IPS-20b (cell line): Measurements from ENCODE around the gene FAM219A.
"Not testable (repeated sequence)": the region's sequence is repeated elsewhere in the genome, so short reads cannot be mapped to it uniquely, and the experiment has no call there.

Source experiments
- H3K27ac ChIP-seq: one replicate; pipeline ENCODE4 v1.5.1; 2013; ENCODE audit warnings: low read length
- H3K27me3 ChIP-seq: 2 replicates; pipeline ENCODE4 v1.6.1; 2013; ENCODE audit warnings: mild to moderate bottlenecking, low read length, inconsistent platforms; ENCODE audit not compliant: insufficient read depth
- H3K36me3 ChIP-seq: 2 replicates; pipeline ENCODE4 v1.6.1; 2013; ENCODE audit warnings: low read depth, mild to moderate bottlenecking, inconsistent platforms, low read length, moderate library complexity; ENCODE audit not compliant: insufficient read depth
- H3K4me1 ChIP-seq: 2 replicates; pipeline ENCODE4 v1.6.1; 2013; ENCODE audit warnings: mild to moderate bottlenecking, control low read depth, inconsistent platforms, low read length, moderate library complexity; ENCODE audit not compliant: insufficient read depth
- H3K4me3 ChIP-seq: 2 replicates; pipeline ENCODE4 v1.5.1; 2013; ENCODE audit warnings: mild to moderate bottlenecking, low read length, inconsistent platforms
- H3K9ac ChIP-seq: 2 replicates; pipeline ENCODE4 v1.6.1; 2013; ENCODE audit warnings: low read depth, mild to moderate bottlenecking, inconsistent platforms, low read length, moderate library complexity
- H3K9me3 ChIP-seq: 2 replicates; pipeline ENCODE4 v1.6.1; 2013; ENCODE audit warnings: mild to moderate bottlenecking, low read depth, low read length, inconsistent platforms; ENCODE audit not compliant: insufficient read depth

FAM219A gene

GRCh38 chr9:34371886-34372466, 86.4 kb downstream of the FAM219A start:
- peaks cover 13% of the 10 kb centered on the region for H3K4me1 ChIP-seq
- H3K4me3 ChIP-seq, result no peak overlapping the region
- H3K27ac ChIP-seq, result no peak overlapping the region
- no peaks in the 10 kb centered on the region; the same call in 1 of the 2 replicates for H3K9me3 ChIP-seq
- peaks cover 16% of the 10 kb centered on the region for H3K27me3 ChIP-seq
- H3K36me3 ChIP-seq, result no peaks in the 10 kb centered on the region
- no peak overlapping the region for H3K9ac ChIP-seq

DNA sequence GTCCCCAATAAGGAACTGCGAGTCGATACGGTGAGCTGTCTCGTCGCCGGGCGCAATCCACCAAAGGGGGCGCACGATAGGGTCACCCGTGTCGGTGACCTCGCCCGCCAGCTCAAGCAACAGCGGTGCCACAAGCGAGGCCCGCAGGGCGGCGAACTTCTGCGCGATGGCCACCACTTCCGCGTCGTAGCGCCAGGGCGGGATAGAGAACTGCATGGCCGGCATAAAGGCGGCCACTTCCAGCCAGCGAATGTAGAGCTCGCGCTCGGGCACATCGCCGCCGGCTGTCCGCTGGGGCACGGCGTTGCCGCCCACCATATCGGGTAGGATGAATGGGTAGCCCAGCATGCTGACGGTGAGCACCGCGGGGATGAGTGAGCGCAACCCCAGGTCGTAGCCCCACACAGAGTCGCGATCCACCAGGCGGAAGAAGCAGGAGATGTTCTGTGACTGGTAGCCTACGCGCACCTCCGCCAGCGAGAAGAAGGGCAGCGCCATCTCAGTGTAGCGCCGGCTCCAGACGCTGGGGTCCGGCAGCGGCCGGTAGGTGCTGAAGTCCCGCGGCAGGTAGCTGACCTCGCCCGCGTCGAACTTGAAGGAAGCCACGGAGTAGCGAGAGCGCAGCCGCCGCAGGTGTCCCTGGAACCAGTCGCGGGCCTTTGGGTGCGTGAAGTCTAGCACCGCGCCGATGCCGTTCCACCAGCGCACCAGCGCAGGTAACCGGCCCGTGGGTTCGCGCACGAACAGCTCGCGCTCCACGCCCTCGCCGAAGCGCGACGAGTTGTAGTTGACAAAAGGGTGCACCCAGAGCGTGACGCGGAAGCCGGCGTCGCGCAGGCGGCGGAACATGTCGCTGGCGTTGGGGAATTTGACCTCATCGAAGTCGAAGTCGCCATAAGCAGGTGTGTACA, 87.1 kb downstream of the FAM219A start:
- Histone ChIP-seq H3K4me3 (no peak overlapping the region), H3K9me3 (no peaks in the 10 kb centered on the region; the same call in 1 of the 2 replicates), H3K4me1 (peaks cover 13% of the 10 kb centered on the region), H3K36me3 (no peaks in the 10 kb centered on the region), H3K27me3 (peaks cover 13% of the 10 kb centered on the region), H3K27ac (no peak overlapping the region), H3K9ac (no peak overlapping the region)

- H3K27ac ChIP-seq, result no peak overlapping the region
- no peak overlapping the region for H3K4me3 ChIP-seq
- H3K9ac ChIP-seq, result no peak overlapping the region
- no peaks in the 10 kb centered on the region for H3K36me3 ChIP-seq
- H3K4me1 ChIP-seq, result peaks cover 7% of the 10 kb centered on the region
- H3K27me3 ChIP-seq, result peaks cover 6% of the 10 kb centered on the region
- H3K9me3 ChIP-seq, result no peaks in the 10 kb centered on the region; the same call in 1 of the 2 replicates
These were observed 87.9 kb downstream of the FAM219A start for GRCh38 chr9:34370335-34370969.

GRCh38 chr9:34369636-34370035, 88.7 kb downstream of the FAM219A start:
- H3K4me3 ChIP-seq, result no peak overlapping the region
- H3K36me3 ChIP-seq, result no peaks in the 10 kb centered on the region
- H3K9ac ChIP-seq, result no peak overlapping the region
- H3K9me3 ChIP-seq, result no peaks in the 10 kb centered on the region; the same call in 1 of the 2 replicates
- H3K27me3 ChIP-seq, result no peaks in the 10 kb centered on the region
- H3K27ac ChIP-seq, result no peak overlapping the region
- peaks cover under 1% of the 10 kb centered on the region; the same call in 1 of the 2 replicates for H3K4me1 ChIP-seq

DNA sequence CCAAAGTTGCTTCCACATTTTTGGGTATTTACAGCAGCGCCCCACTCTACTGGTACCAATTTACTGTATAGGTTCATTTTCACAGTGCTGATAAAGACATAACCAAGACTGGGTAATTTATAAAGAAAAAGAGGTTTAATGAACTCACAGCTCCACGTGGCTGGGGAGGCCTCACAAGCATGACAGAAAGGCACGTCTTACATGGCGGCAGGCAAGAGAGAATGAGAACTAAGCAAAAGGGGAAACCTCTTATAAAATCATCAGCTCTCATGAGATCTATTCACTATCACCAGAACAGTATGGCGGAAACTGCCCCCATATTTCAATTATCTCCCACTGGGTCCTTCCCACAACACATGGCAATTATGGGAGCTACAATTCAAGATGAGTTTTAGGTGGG, 89.6 kb downstream of the FAM219A start:
- H3K9ac ChIP-seq, H3K4me1 ChIP-seq, H3K36me3 ChIP-seq: not testable (repeated sequence)

GRCh38 chr9:34367751-34368410, 90.5 kb downstream of the FAM219A start:
- not testable (repeated sequence) for H3K27me3 ChIP-seq, H3K27ac ChIP-seq, H3K36me3 ChIP-seq, H3K4me3 ChIP-seq, H3K9ac ChIP-seq, H3K9me3 ChIP-seq
- H3K4me1 ChIP-seq, result peaks cover 14% of the 10 kb centered on the region; the same call in 1 of the 2 replicates

More for the DNA sequence above, 89.6 kb downstream of the FAM219A start:
- not testable (repeated sequence) for H3K27me3 ChIP-seq, H3K4me3 ChIP-seq, H3K9me3 ChIP-seq, H3K27ac ChIP-seq

- Histone ChIP-seq H3K9me3 (no peaks in the 10 kb centered on the region; the same call in 1 of the 2 replicates), H3K4me1 (peaks cover 19% of the 10 kb centered on the region; the same call in 1 of the 2 replicates), H3K27me3 (peaks cover 7% of the 10 kb centered on the region; the same call in 1 of the 2 replicates), H3K4me3 (no peak overlapping the region), H3K36me3 (no peaks in the 10 kb centered on the region), H3K27ac (no peak overlapping the region), H3K9ac (no peak overlapping the region)
These were observed 92.0 kb downstream of the FAM219A start for GRCh38 chr9:34366365-34366764.

GRCh38 chr9:34365282-34365681, 93.1 kb downstream of the FAM219A start:
- H3K36me3 ChIP-seq, result no peaks in the 10 kb centered on the region
- peaks cover 7% of the 10 kb centered on the region; the same call in 1 of the 2 replicates for H3K27me3 ChIP-seq

DNA sequence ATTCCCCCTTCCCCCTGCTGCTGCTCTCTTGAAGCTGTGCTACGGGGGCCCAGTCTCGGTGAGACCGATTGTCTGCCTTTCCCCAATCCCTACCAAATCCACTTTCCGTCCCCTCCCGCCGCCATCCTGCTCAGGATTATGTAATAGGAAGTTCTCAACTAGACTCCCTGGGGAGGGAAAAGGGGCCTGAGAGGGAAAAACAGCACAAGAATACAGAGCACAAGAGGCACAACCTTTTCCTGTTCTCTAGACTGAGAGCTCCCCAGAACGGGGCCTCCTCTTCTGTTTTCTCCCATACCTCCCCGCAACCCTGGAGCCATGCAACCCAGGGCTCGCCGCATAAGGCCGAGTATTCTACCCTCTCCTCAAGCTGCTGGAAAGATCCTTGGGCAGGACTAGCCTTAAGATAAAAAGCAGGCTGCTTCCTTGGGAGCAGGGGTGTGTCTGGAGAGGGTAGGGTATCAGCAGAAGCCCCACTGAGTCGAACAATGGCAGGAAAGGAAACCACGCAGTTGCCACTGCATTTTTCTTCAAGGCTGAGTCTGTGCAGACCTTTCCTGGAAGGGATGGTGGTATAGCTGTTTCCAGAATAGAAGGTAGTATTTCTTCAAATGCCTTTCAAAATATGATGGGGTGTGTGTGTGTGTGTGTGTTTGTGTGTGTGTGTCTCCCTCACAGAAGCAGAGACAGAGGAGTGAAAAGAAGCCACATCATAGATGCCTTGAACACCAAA, 94.6 kb downstream of the FAM219A start:
- no peak overlapping the region for H3K27ac ChIP-seq
- peak overlapping the region; percentile 30; the same call in 1 of the 2 replicates for H3K4me3 ChIP-seq
- H3K9ac ChIP-seq, result peak overlapping the region; percentile 4; the same call in 1 of the 2 replicates
- peaks cover 19% of the 10 kb centered on the region; the same call in 1 of the 2 replicates for H3K4me1 ChIP-seq
- peaks cover 7% of the 10 kb centered on the region; the same call in 1 of the 2 replicates for H3K27me3 ChIP-seq
- no peaks in the 10 kb centered on the region; the same call in 1 of the 2 replicates for H3K9me3 ChIP-seq
- no peaks in the 10 kb centered on the region for H3K36me3 ChIP-seq

More at GRCh38 chr9:34365282-34365681, 93.1 kb downstream of the FAM219A start:
- H3K9ac ChIP-seq, result no peak overlapping the region
- H3K4me3 ChIP-seq, result no peak overlapping the region
- H3K27ac ChIP-seq, result no peak overlapping the region
- H3K4me1 ChIP-seq, result peaks cover 19% of the 10 kb centered on the region; the same call in 1 of the 2 replicates
- no peaks in the 10 kb centered on the region; the same call in 1 of the 2 replicates for H3K9me3 ChIP-seq

DNA sequence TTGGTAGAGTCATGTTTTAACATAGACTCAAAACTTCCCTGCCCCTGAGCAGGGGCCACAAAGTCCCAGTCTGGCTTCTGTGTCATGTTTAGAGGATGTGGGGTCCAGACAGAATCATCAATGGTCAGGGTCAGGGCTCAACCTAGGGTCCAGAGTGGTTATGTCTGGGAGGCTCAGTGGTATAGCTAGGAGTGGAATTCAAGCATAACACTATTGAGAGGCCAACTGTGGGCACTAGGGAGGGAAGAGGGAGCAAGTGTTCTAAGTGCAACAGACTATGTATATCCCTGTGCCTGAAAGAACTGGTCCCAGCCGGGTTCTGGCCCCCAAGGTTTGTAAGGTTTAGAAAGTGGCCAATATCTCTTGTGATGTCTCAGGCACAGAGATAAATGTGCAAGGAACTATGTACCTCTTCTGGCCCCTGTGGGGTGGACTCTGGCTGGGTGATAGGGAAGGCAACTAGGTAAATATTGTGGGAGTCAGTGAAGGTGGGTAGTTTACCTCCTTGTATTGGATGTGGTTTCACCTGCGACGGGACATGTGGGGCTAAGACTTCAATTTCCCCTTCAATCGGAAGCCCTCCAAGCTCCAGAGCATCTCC, 95.7 kb downstream of the FAM219A start:
- H3K4me1 ChIP-seq, result peaks cover 19% of the 10 kb centered on the region; the same call in 1 of the 2 replicates
- peak overlapping the region; percentile 33; the same call in 1 of the 2 replicates for H3K4me3 ChIP-seq
- H3K9me3 ChIP-seq, result no peaks in the 10 kb centered on the region; the same call in 1 of the 2 replicates
- no peaks in the 10 kb centered on the region for H3K36me3 ChIP-seq
- no peak overlapping the region for H3K27ac ChIP-seq
- H3K9ac ChIP-seq, result no peak overlapping the region; the same call in 1 of the 2 replicates
- peaks cover 7% of the 10 kb centered on the region; the same call in 1 of the 2 replicates for H3K27me3 ChIP-seq
